Gastroesophageal sphincter (tissue), 4 donors: ENCODE data around the gene CERS3. TPM values are rescaled to one million over a fixed set of nuclear protein-coding genes. Genes with fewer than 3 reads are reported as not detected.

Experiments used
- ATAC-seq: fragments of 150-250 bp; one replicate; pipeline ENCODE4 v1.9.1; 2016; ENCODE audit warnings: mild to moderate bottlenecking, moderate library complexity
- H3K27ac ChIP-seq, 4 donors: fragments of 200-600 bp; sonication (generic) in 3 of 4; 1 replicate in 3 of 4; 2 replicates in 1 of 4; pipeline ENCODE4 v1.5.1; 2016 to 2019
- H3K27me3 ChIP-seq: fragments of 200-600 bp; sonication (generic); one replicate; pipeline ENCODE4 v1.5.1; 2019
- H3K36me3 ChIP-seq, 2 donors: fragments of 200-600 bp; sonication (generic); one replicate each; pipeline ENCODE4 v1.5.1; 2019; ENCODE audit warnings: control low read depth in 1 of 2
- H3K4me1 ChIP-seq, 3 donors: fragments of 200-600 bp; sonication (generic); 1 replicate in 2 of 3; 2 replicates in 1 of 3; pipeline ENCODE4 v1.5.1; 2016 to 2019; ENCODE audit warnings: control low read depth in 2 of 3
- H3K4me3 ChIP-seq, 2 donors: fragments of 200-600 bp; sonication (generic); one replicate each; pipeline ENCODE4 v1.5.1; 2019; ENCODE audit warnings: mild to moderate bottlenecking in 1 of 2, moderate library complexity in 1 of 2
- H3K9me3 ChIP-seq, 3 donors: fragments of 200-600 bp; sonication (generic); one replicate each; pipeline ENCODE4 v1.5.1; 2017 to 2019; ENCODE audit warnings: control low read depth in 2 of 3
- CTCF ChIP-seq, 4 experiments: fragments of 200-600 bp in 2 of 4; fragments of 450-650 bp in 2 of 4; sonication (generic) in 1 of 4; IDR thresholded peaks; one replicate each; pipeline ENCODE4 v1.5.1; 2017 to 2019; ENCODE audit warnings: antibody characterized with exemption in 4 of 4, mild to moderate bottlenecking in 2 of 4, moderate library complexity in 2 of 4
- EP300 ChIP-seq: sonication (generic); formaldehyde crosslinking; IDR thresholded peaks from one replicate; pipeline ENCODE4 v1.6.1; 2017; ENCODE audit warnings: antibody characterized with exemption, mild to moderate bottlenecking
- POLR2A ChIP-seq, 2 donors: fragments of 450-650 bp; IDR thresholded peaks; one replicate each; pipeline ENCODE4 v1.6.1; 2017; ENCODE audit warnings: antibody characterized with exemption in 2 of 2, mild to moderate bottlenecking in 2 of 2, moderate library complexity in 1 of 2
- POLR2AphosphoS5 ChIP-seq: sonication (generic); formaldehyde crosslinking; IDR thresholded peaks from one replicate; pipeline ENCODE4 v1.6.1; 2017; ENCODE audit warnings: antibody characterized with exemption
- WGBS, 2 donors: methylation state at CpG; one replicate each; pipeline ENCODE4 v1.1.5; 2018; ENCODE audit warnings: low coverage in 1 of 2; 5-methylcytosine and 5-hydroxymethylcytosine counted together
- total RNA-seq, 4 donors: library from RNA; depleted of rRNA; stranded (reverse); fragments of >200 nt; gene quantifications; one replicate each; pipeline ENCODE4 v1.1.0, GENCODE V29; 2016

Gene CERS3
- total RNA-seq, 4 donors from 2014 or later, result 0.27 to 7.6 (median 1.1) TPM

GRCh38 chr15:100500226-100500990 lies 28.3 kb downstream of the CERS3 start:
- TF ChIP-seq POLR2A (IDR thresholded peaks at IDR 0.05) (no peak), CTCF (IDR thresholded peaks at IDR 0.05) (no peak), EP300 (no peak), POLR2AphosphoS5 (no peak)
- no peaks in the 10 kb centered on the region for H3K9me3 ChIP-seq
- WGBS, 2 donors, result 22 to 57% methylated on average over 4 of the region's 4 CpGs
- no peak for ATAC-seq
- H3K4me1 ChIP-seq, result peaks cover 0 to 6% (median 0%) of the 10 kb centered on the region in 3 donors
- H3K27me3 ChIP-seq, result peaks cover 3% of the 10 kb centered on the region
- H3K4me3 ChIP-seq, result no peak overlapping the region
- H3K27ac ChIP-seq, result no peak overlapping the region
- H3K36me3 ChIP-seq, result no peaks in the 10 kb centered on the region

GRCh38 chr15:100495861-100496260 lies 32.9 kb downstream of the CERS3 start:
- Histone ChIP-seq H3K4me3 (no peak overlapping the region), H3K4me1 (peaks cover 0 to 6% (median 0%) of the 10 kb centered on the region in 3 donors), H3K27ac (no peak overlapping the region), H3K27me3 (peaks cover 6% of the 10 kb centered on the region), H3K36me3 (no peaks in the 10 kb centered on the region), H3K9me3 (no peaks in the 10 kb centered on the region)
- ATAC-seq, result no peak
- TF ChIP-seq POLR2AphosphoS5 (no peak), CTCF (IDR thresholded peaks at IDR 0.05) (no peak), EP300 (no peak), POLR2A (IDR thresholded peaks at IDR 0.05) (no peak)
- 67 to 80% methylated on average over 1 of the region's 1 CpG for WGBS, 2 donors

- 77 to 85% methylated on average over 2 to 4 of the region's 4 CpGs for WGBS, 2 donors
These were observed 35.5 kb downstream of the CERS3 start for GRCh38 chr15:100493213-100493612.

GRCh38 chr15:100484443-100484842 lies 44.3 kb downstream of the CERS3 start:
- WGBS, 2 donors, result 54 to 71% methylated on average over 6 to 9 of the region's 9 CpGs
- Histone ChIP-seq H3K36me3 (no peaks in the 10 kb centered on the region), H3K4me1 (no peaks in the 10 kb centered on the region), H3K27me3 (no peaks in the 10 kb centered on the region), H3K9me3 (peaks cover 0 to 6% (median 0%) of the 10 kb centered on the region in 3 donors), H3K27ac (no peak overlapping the region), H3K4me3 (no peak overlapping the region)
- TF ChIP-seq POLR2AphosphoS5 (no peak), CTCF (IDR thresholded peaks at IDR 0.05) (no peak), POLR2A (IDR thresholded peaks at IDR 0.05) (no peak), EP300 (no peak)
- ATAC-seq, result no peak

More at GRCh38 chr15:100493213-100493612, 35.5 kb downstream of the CERS3 start:
- Histone ChIP-seq H3K36me3 (no peaks in the 10 kb centered on the region), H3K27me3 (peaks cover 6% of the 10 kb centered on the region), H3K4me1 (no peaks in the 10 kb centered on the region), H3K9me3 (no peaks in the 10 kb centered on the region), H3K4me3 (no peak overlapping the region), H3K27ac (no peak overlapping the region)
- no peak for TF ChIP-seq POLR2AphosphoS5
- TF ChIP-seq CTCF (IDR thresholded peaks at IDR 0.05), result no peak
- TF ChIP-seq EP300, result no peak
- TF ChIP-seq POLR2A (IDR thresholded peaks at IDR 0.05), result no peak
- no peak for ATAC-seq

- WGBS, 2 donors, result 85 to 95% methylated on average over 2 of the region's 2 CpGs
- Histone ChIP-seq H3K27ac (no peak overlapping the region), H3K4me1 (no peaks in the 10 kb centered on the region), H3K4me3 (no peak overlapping the region), H3K9me3 (peaks cover 0 to 17% (median 0%) of the 10 kb centered on the region in 3 donors), H3K27me3 (no peaks in the 10 kb centered on the region), H3K36me3 (no peaks in the 10 kb centered on the region)
- ATAC-seq, result no peak
- TF ChIP-seq CTCF (IDR thresholded peaks at IDR 0.05), result no peak
- TF ChIP-seq POLR2A (IDR thresholded peaks at IDR 0.05), result no peak
- TF ChIP-seq POLR2AphosphoS5, result no peak
- no peak for TF ChIP-seq EP300
These were observed 45.4 kb downstream of the CERS3 start for GRCh38 chr15:100483370-100483769.
